Measurements from ENCODE around the gene ANKRD1. TPM values are rescaled to one million over a fixed set of nuclear protein-coding genes. Genes with fewer than 3 reads are reported as not detected.

Gene ANKRD1
- total RNA-seq, 1 donor from 2014 or later, result not detected

- H3K27ac Mint-ChIP-seq (ENCODE audit: unreplicated experiment), result no peak overlapping the region
These were observed 39.5 kb upstream of the ANKRD1 start for GRCh38 chr10:90960355-90960814.

GRCh38 chr10:90959826-90960225, 38.9 kb upstream of the ANKRD1 start:
- no peaks in the 10 kb centered on the region for H3K27me3 Mint-ChIP-seq (ENCODE audit: unreplicated experiment)
- H3K9me3 Mint-ChIP-seq (ENCODE audit: unreplicated experiment), result no peaks in the 10 kb centered on the region
- no peak for DNase-seq
- no peak overlapping the region for H3K27ac Mint-ChIP-seq (ENCODE audit: unreplicated experiment)
- no peaks in the 10 kb centered on the region for H3K36me3 Mint-ChIP-seq (ENCODE audit: unreplicated experiment)
- no peaks in the 10 kb centered on the region for H3K4me1 Mint-ChIP-seq (ENCODE audit: low read depth, unreplicated experiment)
- no peak overlapping the region for H3K4me3 Mint-ChIP-seq (ENCODE audit: unreplicated experiment)
- no peak for TF ChIP-seq CTCF (IDR thresholded peaks at IDR 0.05; ENCODE audit: partially characterized antibody, unreplicated experiment)

More at GRCh38 chr10:90960355-90960814, 39.5 kb upstream of the ANKRD1 start:
- H3K4me3 Mint-ChIP-seq (ENCODE audit: unreplicated experiment), result no peak overlapping the region
- H3K4me1 Mint-ChIP-seq (ENCODE audit: low read depth, unreplicated experiment), result no peaks in the 10 kb centered on the region
- no peak for TF ChIP-seq CTCF (IDR thresholded peaks at IDR 0.05; ENCODE audit: partially characterized antibody, unreplicated experiment)
- no peaks in the 10 kb centered on the region for H3K27me3 Mint-ChIP-seq (ENCODE audit: unreplicated experiment)
- no peaks in the 10 kb centered on the region for H3K36me3 Mint-ChIP-seq (ENCODE audit: unreplicated experiment)
- DNase-seq, result no peak
- no peaks in the 10 kb centered on the region for H3K9me3 Mint-ChIP-seq (ENCODE audit: unreplicated experiment)

GRCh38 chr10:90958781-90959180, 37.9 kb upstream of the ANKRD1 start:
- H3K27ac Mint-ChIP-seq (ENCODE audit: unreplicated experiment), result no peak overlapping the region
- DNase-seq, result no peak
- TF ChIP-seq CTCF (IDR thresholded peaks at IDR 0.05; ENCODE audit: partially characterized antibody, unreplicated experiment), result no peak
- H3K36me3 Mint-ChIP-seq (ENCODE audit: unreplicated experiment), result peaks cover 3% of the 10 kb centered on the region
- no peaks in the 10 kb centered on the region for H3K9me3 Mint-ChIP-seq (ENCODE audit: unreplicated experiment)
- no peak overlapping the region for H3K4me3 Mint-ChIP-seq (ENCODE audit: unreplicated experiment)
- no peaks in the 10 kb centered on the region for H3K27me3 Mint-ChIP-seq (ENCODE audit: unreplicated experiment)
- H3K4me1 Mint-ChIP-seq (ENCODE audit: low read depth, unreplicated experiment), result no peaks in the 10 kb centered on the region

GRCh38 chr10:90947030-90947960, 26.4 kb upstream of the ANKRD1 start:
- Mint-ChIP-seq H3K4me1 (ENCODE audit: low read depth, unreplicated experiment) (no peaks in the 10 kb centered on the region), H3K27me3 (ENCODE audit: unreplicated experiment) (peaks cover 3% of the 10 kb centered on the region), H3K4me3 (ENCODE audit: unreplicated experiment) (no peak overlapping the region), H3K36me3 (ENCODE audit: unreplicated experiment) (peaks cover under 1% of the 10 kb centered on the region), H3K27ac (ENCODE audit: unreplicated experiment) (no peak overlapping the region), H3K9me3 (ENCODE audit: unreplicated experiment) (no peaks in the 10 kb centered on the region)
- no peak for TF ChIP-seq CTCF (IDR thresholded peaks at IDR 0.05; ENCODE audit: partially characterized antibody, unreplicated experiment)
- DNase-seq, result no peak

- TF ChIP-seq CTCF (IDR thresholded peaks at IDR 0.05; ENCODE audit: partially characterized antibody, unreplicated experiment), result no peak
- Mint-ChIP-seq H3K9me3 (ENCODE audit: unreplicated experiment) (no peaks in the 10 kb centered on the region), H3K27me3 (ENCODE audit: unreplicated experiment) (no peaks in the 10 kb centered on the region), H3K4me1 (ENCODE audit: low read depth, unreplicated experiment) (no peaks in the 10 kb centered on the region), H3K36me3 (ENCODE audit: unreplicated experiment) (no peaks in the 10 kb centered on the region), H3K4me3 (ENCODE audit: unreplicated experiment) (no peak overlapping the region), H3K27ac (ENCODE audit: unreplicated experiment) (no peak overlapping the region)
- no peak for DNase-seq
These were observed 24.7 kb upstream of the ANKRD1 start for GRCh38 chr10:90945491-90946070.

All from glutamatergic neuron (in vitro differentiated cells).